Hepatocyte (in vitro differentiated cells): ENCODE measurements around the gene CKAP2L. TPM values are rescaled to one million over a fixed set of nuclear protein-coding genes. Genes with fewer than 3 reads are reported as not detected.

Experiments
- DNase-seq: peaks from one replicate; pipeline ENCODE4 v3.0.0-alpha.2; 2016; ENCODE audit warnings: low spot score
- H2AFZ ChIP-seq: fragments of 200-600 bp; sonication (generic); 2 replicates; pipeline ENCODE4 v1.6.0; 2016; ENCODE audit warnings: antibody characterized with exemption, mild to moderate bottlenecking
- H3K27ac ChIP-seq: fragments of 200-600 bp; sonication (generic); 2 replicates; pipeline ENCODE4 v1.5.1; 2016; ENCODE audit warnings: mild to moderate bottlenecking
- H3K27me3 ChIP-seq: fragments of 200-600 bp; sonication (generic); 2 replicates; pipeline ENCODE4 v1.6.1; 2016
- H3K36me3 ChIP-seq: fragments of 200-600 bp; sonication (generic); replicated peaks from 2 replicates; pipeline ENCODE4 v1.5.1; 2016; ENCODE audit warnings: low read depth; ENCODE audit not compliant: insufficient read depth
- H3K4me1 ChIP-seq: fragments of 200-600 bp; sonication (generic); 2 replicates; pipeline ENCODE4 v1.5.1; 2016; ENCODE audit warnings: mild to moderate bottlenecking, moderate library complexity; ENCODE audit not compliant: insufficient read depth
- H3K4me2 ChIP-seq: fragments of 200-600 bp; sonication (generic); 2 replicates; pipeline ENCODE4 v1.6.0; 2016
- H3K4me3 ChIP-seq: fragments of 200-600 bp; sonication (generic); 2 replicates; pipeline ENCODE4 v1.5.1; 2016; ENCODE audit warnings: mild to moderate bottlenecking
- H3K79me2 ChIP-seq: fragments of 200-600 bp; sonication (generic); 2 replicates; pipeline ENCODE4 v1.6.0; 2017; ENCODE audit warnings: mild to moderate bottlenecking
- H3K9me2 ChIP-seq: fragments of 200-600 bp; sonication (generic); replicated peaks from 2 replicates; pipeline ENCODE4 v1.6.0; 2017; ENCODE audit warnings: mild to moderate bottlenecking; ENCODE audit not compliant: insufficient read depth
- H3K9me3 ChIP-seq: fragments of 200-600 bp; sonication (generic); 2 replicates; pipeline ENCODE4 v1.5.1; 2016; ENCODE audit warnings: low read depth, mild to moderate bottlenecking
- H4K20me1 ChIP-seq: fragments of 200-600 bp; sonication (generic); 2 replicates; pipeline ENCODE4 v1.6.0; 2016; ENCODE audit warnings: mild to moderate bottlenecking; ENCODE audit not compliant: insufficient read depth, poor library complexity, severe bottlenecking
- EZH2 ChIP-seq: fragments of 200-600 bp; sonication (generic); IDR thresholded peaks from 2 replicates; pipeline ENCODE4 v1.6.1; 2016; ENCODE audit warnings: antibody characterized with exemption, mild to moderate bottlenecking, borderline replicate concordance
- EZH2phosphoT487 ChIP-seq: fragments of 200-600 bp; sonication (generic); IDR thresholded peaks from one replicate; pipeline ENCODE4 v1.6.1; 2018; ENCODE audit warnings: antibody characterized with exemption, mild to moderate bottlenecking, low read depth, moderate library complexity; ENCODE audit not compliant: unreplicated experiment, severe bottlenecking
- WGBS: methylation state at CpG from one replicate; pipeline ENCODE4 v1.1.6; 2016; ENCODE audit warnings: low lambda C conversion rate; ENCODE audit errors: missing lambda C conversion rate; 5-methylcytosine and 5-hydroxymethylcytosine counted together
- polyA plus RNA-seq: library from polyadenylated mRNA; unstranded; fragments of >200 nt; fragmentation: Nextera tagmentation; extraction: Ambion mirVana; gene quantifications from 2 replicates; pipeline ENCODE4 v1.2.1, GENCODE V29; 2016
- total RNA-seq: library from RNA; depleted of rRNA; stranded (reverse); fragments of >200 nt; gene quantifications from 2 replicates; pipeline ENCODE4 v1.2.3, GENCODE V29; 2014
- TF ChIP-seq, protein P1 (sequence below): fragments of 200-600 bp; sonication (generic); IDR thresholded peaks from 2 replicates; pipeline ENCODE4 v1.5.1; 2016; ENCODE audit warnings: antibody characterized with exemption, mild to moderate bottlenecking; ENCODE audit not compliant: poor library complexity

The CKAP2L gene
- total and polyA plus RNA-seq, 2 experiments from 2014 or later, result 7.2 to 8.1 TPM

DNA sequence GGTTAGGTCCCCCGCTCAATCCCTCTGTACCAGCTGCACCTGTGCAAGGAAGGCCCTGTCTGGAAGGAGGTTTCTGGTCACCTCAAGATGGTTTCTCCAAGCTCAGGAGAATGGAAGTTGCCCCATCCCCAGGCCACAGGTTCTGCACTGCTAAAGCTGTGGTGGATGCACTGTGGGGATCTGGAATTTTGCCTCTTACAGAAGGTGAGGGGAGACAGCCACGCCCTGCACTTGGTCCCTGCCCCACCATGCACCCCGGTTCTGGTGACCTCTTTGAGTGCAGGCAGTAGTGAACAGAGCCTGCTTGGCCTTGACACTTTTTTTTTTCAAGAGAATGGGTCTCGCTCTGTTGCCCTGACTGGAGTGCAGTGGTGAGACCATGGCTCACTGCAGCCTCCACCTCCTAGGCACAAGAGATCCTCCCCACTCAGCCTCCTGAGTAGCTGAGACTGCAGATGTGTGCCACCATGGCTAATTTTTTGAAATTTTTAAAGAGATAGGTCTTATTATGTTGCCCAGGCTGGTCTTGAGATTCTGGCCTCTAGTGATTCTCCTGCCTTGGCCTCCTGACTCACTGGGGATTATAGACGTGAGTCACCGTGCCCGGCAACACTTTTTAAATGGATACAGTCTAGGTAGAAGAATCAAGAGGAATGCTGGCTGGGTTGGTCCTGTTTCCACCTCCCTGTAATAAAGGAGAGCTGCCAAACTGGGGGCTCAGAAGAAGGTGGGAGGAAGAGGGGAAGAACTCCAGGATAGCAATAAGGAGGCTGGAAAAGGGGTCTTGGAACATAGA, 49.4 kb downstream of the CKAP2L start:
- Histone ChIP-seq H3K4me1 (no peaks in the 10 kb centered on the region), H3K9me2 (no peaks in the 10 kb centered on the region), H3K4me3 (no peak overlapping the region), H3K27ac (no peak overlapping the region), H3K27me3 (no peaks in the 10 kb centered on the region), H3K9me3 (no peaks in the 10 kb centered on the region), H4K20me1 (no peaks in the 10 kb centered on the region), H3K4me2 (no peak overlapping the region), H3K79me2 (no peaks in the 10 kb centered on the region), H3K36me3 (no peaks in the 10 kb centered on the region), H2AFZ (no peak overlapping the region)
- 75% methylated on average over 7 of the region's 7 CpGs for WGBS
- DNase-seq, result no peak
- no peak for TF ChIP-seq EZH2phosphoT487
- TF ChIP-seq, protein P1, sequence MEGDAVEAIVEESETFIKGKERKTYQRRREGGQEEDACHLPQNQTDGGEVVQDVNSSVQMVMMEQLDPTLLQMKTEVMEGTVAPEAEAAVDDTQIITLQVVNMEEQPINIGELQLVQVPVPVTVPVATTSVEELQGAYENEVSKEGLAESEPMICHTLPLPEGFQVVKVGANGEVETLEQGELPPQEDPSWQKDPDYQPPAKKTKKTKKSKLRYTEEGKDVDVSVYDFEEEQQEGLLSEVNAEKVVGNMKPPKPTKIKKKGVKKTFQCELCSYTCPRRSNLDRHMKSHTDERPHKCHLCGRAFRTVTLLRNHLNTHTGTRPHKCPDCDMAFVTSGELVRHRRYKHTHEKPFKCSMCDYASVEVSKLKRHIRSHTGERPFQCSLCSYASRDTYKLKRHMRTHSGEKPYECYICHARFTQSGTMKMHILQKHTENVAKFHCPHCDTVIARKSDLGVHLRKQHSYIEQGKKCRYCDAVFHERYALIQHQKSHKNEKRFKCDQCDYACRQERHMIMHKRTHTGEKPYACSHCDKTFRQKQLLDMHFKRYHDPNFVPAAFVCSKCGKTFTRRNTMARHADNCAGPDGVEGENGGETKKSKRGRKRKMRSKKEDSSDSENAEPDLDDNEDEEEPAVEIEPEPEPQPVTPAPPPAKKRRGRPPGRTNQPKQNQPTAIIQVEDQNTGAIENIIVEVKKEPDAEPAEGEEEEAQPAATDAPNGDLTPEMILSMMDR, result no peak

DNA sequence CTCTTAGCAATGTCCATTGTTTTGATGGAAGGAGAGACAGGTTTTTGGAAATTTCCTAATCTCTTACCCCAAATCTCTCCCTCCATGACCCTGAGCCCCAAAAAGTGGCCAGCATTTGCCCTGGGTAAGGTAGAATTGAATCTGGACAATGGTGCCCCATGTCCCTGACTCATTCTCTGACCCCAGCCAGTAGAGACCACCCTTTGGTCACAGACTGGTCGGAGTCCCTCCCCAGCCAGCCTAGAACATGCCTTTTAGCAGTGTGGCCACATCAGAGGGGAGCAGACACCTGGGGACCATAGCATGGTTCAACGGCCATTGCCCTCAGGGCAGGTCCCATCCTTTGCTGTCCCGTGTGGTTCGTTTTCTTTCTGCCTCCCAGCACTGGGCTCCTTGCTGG, 50.1 kb downstream of the CKAP2L start:
- Histone ChIP-seq H3K27me3 (no peaks in the 10 kb centered on the region), H4K20me1 (no peaks in the 10 kb centered on the region), H3K36me3 (no peaks in the 10 kb centered on the region), H3K79me2 (no peaks in the 10 kb centered on the region), H3K4me2 (no peak overlapping the region), H3K4me3 (no peak overlapping the region), H3K4me1 (no peaks in the 10 kb centered on the region), H3K27ac (no peak overlapping the region), H3K9me2 (no peaks in the 10 kb centered on the region), H2AFZ (no peak overlapping the region), H3K9me3 (no peaks in the 10 kb centered on the region)
- 86% methylated on average over 4 of the region's 4 CpGs for WGBS
- no peak for DNase-seq
- TF ChIP-seq EZH2phosphoT487, result no peak
- no peak for TF ChIP-seq EZH2
- TF ChIP-seq, protein P1, result no peak

DNA sequence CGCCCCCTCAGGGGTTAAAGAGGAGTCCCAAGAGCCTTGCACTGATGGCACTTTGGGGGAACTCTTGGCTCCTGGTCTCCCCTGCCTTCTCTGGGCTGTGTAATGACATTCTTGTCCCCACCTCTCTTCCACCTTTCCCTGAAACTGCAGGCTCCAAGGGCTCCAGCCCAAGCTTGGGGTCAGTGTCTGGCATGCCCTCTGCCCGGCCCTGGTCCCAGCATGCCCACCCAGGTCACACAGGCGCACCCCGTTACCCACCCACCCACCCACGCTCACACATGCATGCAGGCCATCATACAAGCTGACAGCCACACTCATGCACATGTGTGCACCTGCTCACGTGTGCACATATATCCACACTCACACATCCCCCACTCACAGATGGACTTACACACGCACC, 50.5 kb downstream of the CKAP2L start:
- TF ChIP-seq EZH2phosphoT487 (no peak), EZH2 (no peak)
- TF ChIP-seq, protein P1, result no peak
- Histone ChIP-seq H3K79me2 (no peaks in the 10 kb centered on the region), H3K9me2 (no peaks in the 10 kb centered on the region), H3K27ac (no peak overlapping the region), H4K20me1 (no peaks in the 10 kb centered on the region), H3K4me3 (no peak overlapping the region), H3K4me2 (no peak overlapping the region), H3K4me1 (no peaks in the 10 kb centered on the region), H2AFZ (no peak overlapping the region), H3K27me3 (no peaks in the 10 kb centered on the region), H3K36me3 (no peaks in the 10 kb centered on the region), H3K9me3 (no peaks in the 10 kb centered on the region)
- WGBS, result 97% methylated on average over 4 of the region's 7 CpGs
- DNase-seq, result no peak
